Right atrium auricular region (tissue), 2 donors: ENCODE measurements around the gene CTTNBP2. TPM values are rescaled to one million over a fixed set of nuclear protein-coding genes. Genes with fewer than 3 reads are reported as not detected.

Source experiments
- DNase-seq: peaks from one replicate; pipeline ENCODE4 v3.0.0-alpha.2; 2019; ENCODE audit warnings: low spot score
- H3K27ac ChIP-seq, 2 donors: fragments of 200-600 bp; sonication (generic); 1 replicate in 1 of 2; 2 replicates in 1 of 2; pipeline ENCODE4 v1.5.1; 2016 to 2019
- H3K27me3 ChIP-seq, 2 donors: fragments of 200-600 bp; sonication (generic); one replicate each; pipeline versions ENCODE4 v1.5.1 to v1.6.0; 2017 to 2019
- H3K36me3 ChIP-seq: fragments of 200-600 bp; sonication (generic); one replicate; pipeline ENCODE4 v1.5.1; 2016
- H3K4me1 ChIP-seq, 2 donors: fragments of 200-600 bp; sonication (generic); one replicate each; pipeline versions ENCODE4 v1.5.1 to v1.6.0; 2017 to 2019
- H3K4me3 ChIP-seq, 2 donors: fragments of 200-600 bp; sonication (generic); 1 replicate in 1 of 2; 2 replicates in 1 of 2; pipeline ENCODE4 v1.5.1; 2017 to 2019; ENCODE audit warnings: mild to moderate bottlenecking in 1 of 2, moderate library complexity in 1 of 2
- H3K9me3 ChIP-seq, 2 donors: fragments of 200-600 bp; sonication (generic); one replicate each; pipeline ENCODE4 v1.5.1; 2019
- total RNA-seq, 2 donors: library from RNA; depleted of rRNA; stranded (reverse); fragments of >200 nt; gene quantifications; one replicate each; pipeline ENCODE4 v1.1.0, GENCODE V29; 2016
- TF ChIP-seq, protein P1 (sequence below), 2 donors: fragments of 200-600 bp; sonication (generic); IDR thresholded peaks; one replicate each; pipeline ENCODE4 v1.5.1; 2019; ENCODE audit warnings: antibody characterized with exemption in 2 of 2

CTTNBP2 gene
- total RNA-seq, 2 donors from 2014 or later = 4.4 to 4.6 TPM

DNA sequence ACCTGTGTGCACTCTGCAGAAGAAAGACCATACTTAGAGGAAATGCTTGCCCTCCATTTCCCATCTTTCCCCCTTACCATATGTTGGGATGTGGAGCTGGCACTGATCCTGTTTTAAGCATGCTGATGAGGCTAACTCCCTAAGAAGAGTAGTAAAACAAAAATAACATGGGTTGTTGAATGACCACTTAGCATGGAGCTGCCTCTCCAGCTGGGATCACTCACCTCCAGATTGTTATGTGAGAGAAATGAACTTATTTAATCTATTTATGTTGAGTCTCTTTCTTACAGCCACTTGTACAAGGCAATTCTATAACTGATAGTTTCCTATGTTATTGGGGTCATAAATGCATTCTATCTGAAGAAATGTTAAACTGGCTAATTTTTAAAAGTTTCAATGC is 17.0 kb downstream of the CTTNBP2 start:
- H3K4me3 ChIP-seq = no peak overlapping the region
- TF ChIP-seq, protein P1, sequence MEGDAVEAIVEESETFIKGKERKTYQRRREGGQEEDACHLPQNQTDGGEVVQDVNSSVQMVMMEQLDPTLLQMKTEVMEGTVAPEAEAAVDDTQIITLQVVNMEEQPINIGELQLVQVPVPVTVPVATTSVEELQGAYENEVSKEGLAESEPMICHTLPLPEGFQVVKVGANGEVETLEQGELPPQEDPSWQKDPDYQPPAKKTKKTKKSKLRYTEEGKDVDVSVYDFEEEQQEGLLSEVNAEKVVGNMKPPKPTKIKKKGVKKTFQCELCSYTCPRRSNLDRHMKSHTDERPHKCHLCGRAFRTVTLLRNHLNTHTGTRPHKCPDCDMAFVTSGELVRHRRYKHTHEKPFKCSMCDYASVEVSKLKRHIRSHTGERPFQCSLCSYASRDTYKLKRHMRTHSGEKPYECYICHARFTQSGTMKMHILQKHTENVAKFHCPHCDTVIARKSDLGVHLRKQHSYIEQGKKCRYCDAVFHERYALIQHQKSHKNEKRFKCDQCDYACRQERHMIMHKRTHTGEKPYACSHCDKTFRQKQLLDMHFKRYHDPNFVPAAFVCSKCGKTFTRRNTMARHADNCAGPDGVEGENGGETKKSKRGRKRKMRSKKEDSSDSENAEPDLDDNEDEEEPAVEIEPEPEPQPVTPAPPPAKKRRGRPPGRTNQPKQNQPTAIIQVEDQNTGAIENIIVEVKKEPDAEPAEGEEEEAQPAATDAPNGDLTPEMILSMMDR (IDR thresholded peaks at IDR 0.05) = no peak
- no peak for DNase-seq
- no peaks in the 10 kb centered on the region for H3K9me3 ChIP-seq
- H3K27me3 ChIP-seq = no peaks in the 10 kb centered on the region
- H3K27ac ChIP-seq = no peak overlapping the region
- no peaks in the 10 kb centered on the region for H3K4me1 ChIP-seq
- H3K36me3 ChIP-seq = peaks cover 4% of the 10 kb centered on the region

DNA sequence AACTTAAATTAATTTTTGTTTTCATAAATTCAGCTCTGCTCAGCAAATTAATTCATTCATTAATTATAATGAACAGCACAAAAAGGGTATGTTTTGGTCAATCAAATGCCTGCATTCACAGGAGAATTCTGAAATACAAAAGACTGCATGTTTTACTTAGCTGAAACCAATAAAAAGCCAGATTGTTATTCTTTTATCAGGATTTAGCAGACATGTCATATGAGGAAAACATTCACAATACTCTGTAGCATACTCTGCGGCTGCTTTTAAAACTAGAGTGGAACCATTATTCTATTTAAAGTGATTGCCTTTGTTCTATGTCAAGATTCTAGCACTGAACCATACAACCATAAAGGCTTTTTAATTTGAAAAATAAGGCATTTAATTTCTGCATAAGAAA is 19.1 kb downstream of the CTTNBP2 start:
- Histone ChIP-seq H3K27ac (no peak overlapping the region), H3K4me3 (no peak overlapping the region), H3K9me3 (no peaks in the 10 kb centered on the region), H3K36me3 (no peaks in the 10 kb centered on the region), H3K27me3 (no peaks in the 10 kb centered on the region), H3K4me1 (no peaks in the 10 kb centered on the region)
- DNase-seq = no peak
- TF ChIP-seq, protein P1 (IDR thresholded peaks at IDR 0.05) = no peak

DNA sequence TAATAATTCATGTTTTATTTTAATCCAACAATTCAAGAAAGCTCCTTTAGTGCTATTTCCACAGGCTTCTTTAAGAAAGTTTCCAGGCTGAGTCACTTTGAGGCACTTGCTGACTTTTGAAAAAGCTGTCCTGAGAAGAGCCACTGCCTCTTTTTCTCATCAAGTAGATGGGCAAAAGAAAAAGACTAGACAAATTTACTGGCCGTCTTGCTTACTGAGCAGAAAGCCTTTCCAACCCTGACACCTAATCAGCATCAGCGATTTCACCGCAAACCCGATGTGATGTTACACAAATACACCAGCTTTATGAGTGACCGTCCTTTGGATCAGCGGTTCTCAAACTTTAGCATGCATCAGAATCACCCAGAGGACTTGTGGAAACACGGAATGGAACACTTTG is 24.3 kb downstream of the CTTNBP2 start:
- no peak for DNase-seq
- Histone ChIP-seq H3K27ac (no peak overlapping the region), H3K4me1 (no peaks in the 10 kb centered on the region), H3K4me3 (no peak overlapping the region), H3K27me3 (no peaks in the 10 kb centered on the region), H3K36me3 (no peaks in the 10 kb centered on the region), H3K9me3 (no peaks in the 10 kb centered on the region)
- TF ChIP-seq, protein P1 (IDR thresholded peaks at IDR 0.05) = no peak

DNA sequence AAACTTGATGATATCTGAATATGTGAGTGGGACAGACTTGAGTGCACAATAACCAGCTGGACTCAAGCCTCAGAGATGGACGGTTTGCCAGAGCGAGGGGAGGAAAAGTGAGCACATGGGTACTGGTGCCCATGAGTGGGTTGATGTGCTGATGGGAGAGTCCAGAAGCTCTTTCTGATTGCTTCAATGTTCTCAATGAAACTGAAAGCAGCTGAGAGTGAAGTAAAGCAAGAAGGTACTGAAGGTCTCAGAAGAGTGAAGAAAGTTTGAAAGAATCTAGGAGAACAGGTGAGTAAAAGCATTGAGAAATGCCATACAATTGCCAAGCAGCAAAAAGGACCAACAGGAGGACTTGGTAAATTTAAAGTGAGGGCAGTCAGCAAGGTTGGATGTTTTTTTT is 28.6 kb downstream of the CTTNBP2 start:
- DNase-seq = no peak

DNA sequence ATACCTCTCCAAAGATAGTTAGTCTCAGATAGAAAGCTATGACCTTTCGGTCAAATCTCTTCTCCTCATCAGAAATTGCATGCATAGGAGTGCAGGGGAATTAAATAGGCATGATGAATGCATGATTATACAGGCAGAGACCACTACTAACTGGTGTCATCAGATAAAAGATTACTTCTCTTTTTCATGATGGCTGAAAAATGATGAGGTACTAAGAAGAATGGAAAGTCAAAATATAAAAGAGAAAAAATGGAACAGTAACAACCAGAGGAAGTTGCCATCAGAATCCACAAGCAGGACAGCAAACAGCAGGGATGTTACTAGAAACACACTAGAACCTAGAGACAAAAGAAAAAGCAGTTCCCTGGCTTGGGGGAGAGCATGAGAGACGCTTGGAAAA is 31.6 kb downstream of the CTTNBP2 start:
- DNase-seq = no peak
- TF ChIP-seq, protein P1 (IDR thresholded peaks at IDR 0.05) = no peak
- Histone ChIP-seq H3K27me3 (no peaks in the 10 kb centered on the region), H3K4me1 (no peaks in the 10 kb centered on the region), H3K9me3 (no peaks in the 10 kb centered on the region), H3K27ac (no peak overlapping the region), H3K36me3 (no peaks in the 10 kb centered on the region), H3K4me3 (no peak overlapping the region)

More for the DNA sequence above, 28.6 kb downstream of the CTTNBP2 start:
- no peaks in the 10 kb centered on the region for H3K4me1 ChIP-seq
- TF ChIP-seq, protein P1 (IDR thresholded peaks at IDR 0.05) = no peak
- H3K9me3 ChIP-seq = no peaks in the 10 kb centered on the region
- H3K27ac ChIP-seq = no peak overlapping the region
- no peak overlapping the region for H3K4me3 ChIP-seq
- H3K27me3 ChIP-seq = no peaks in the 10 kb centered on the region
- H3K36me3 ChIP-seq = no peaks in the 10 kb centered on the region

DNA sequence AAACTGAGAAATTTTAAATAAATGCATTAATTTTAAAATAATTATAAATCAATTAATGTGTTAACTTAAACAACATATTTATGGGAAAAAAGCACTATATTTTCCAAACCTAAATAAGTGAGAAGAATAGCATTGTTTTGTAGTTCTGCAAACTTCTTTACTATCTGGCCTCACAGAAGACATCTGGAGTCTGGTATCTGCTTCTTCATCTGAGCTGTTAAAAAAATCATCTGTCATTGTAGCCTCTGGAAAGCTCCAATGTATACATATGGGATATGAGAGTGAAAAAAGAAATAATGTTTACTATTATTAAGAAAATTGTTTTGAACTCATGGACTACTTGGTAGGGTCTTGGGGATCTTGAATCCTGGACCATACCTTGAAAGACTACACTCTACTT is 32.2 kb downstream of the CTTNBP2 start:
- H3K4me3 ChIP-seq = no peak overlapping the region
- no peaks in the 10 kb centered on the region for H3K36me3 ChIP-seq
- no peaks in the 10 kb centered on the region for H3K9me3 ChIP-seq
- no peaks in the 10 kb centered on the region for H3K27me3 ChIP-seq
- H3K27ac ChIP-seq = no peak overlapping the region
- TF ChIP-seq, protein P1 (IDR thresholded peaks at IDR 0.05) = no peak
- no peak for DNase-seq
- no peaks in the 10 kb centered on the region for H3K4me1 ChIP-seq
